T-helper 1 cell treated with Interleukin-12 subunit alpha and Interleukin-12 subunit beta and Interleukin-4 antibody, amounts not matched to agents 30 ng/mL and 1 ng/mL, for 36 hours (primary cell): Measurements from ENCODE around the gene ATF6. TPM values are rescaled to one million over a fixed set of nuclear protein-coding genes. Genes with fewer than 3 reads are reported as not detected.
"Not testable (repeated sequence)": the region's sequence is repeated elsewhere in the genome, so short reads cannot be mapped to it uniquely, and the experiment has no call there.

Experiments
- intact Hi-C: fragments of 100-400 bp; cut with micrococcal nuclease; formaldehyde crosslinking; loops from one replicate; pipeline ENCODE4 v1.15.1; 2024
- total RNA-seq: library from RNA; stranded (reverse); gene quantifications from 2 replicates; pipeline ENCODE4 v1.2.3, GENCODE V29; 2022

ATF6 gene
- total RNA-seq, 1 donor from 2014 or later: 21.2 TPM

DNA sequence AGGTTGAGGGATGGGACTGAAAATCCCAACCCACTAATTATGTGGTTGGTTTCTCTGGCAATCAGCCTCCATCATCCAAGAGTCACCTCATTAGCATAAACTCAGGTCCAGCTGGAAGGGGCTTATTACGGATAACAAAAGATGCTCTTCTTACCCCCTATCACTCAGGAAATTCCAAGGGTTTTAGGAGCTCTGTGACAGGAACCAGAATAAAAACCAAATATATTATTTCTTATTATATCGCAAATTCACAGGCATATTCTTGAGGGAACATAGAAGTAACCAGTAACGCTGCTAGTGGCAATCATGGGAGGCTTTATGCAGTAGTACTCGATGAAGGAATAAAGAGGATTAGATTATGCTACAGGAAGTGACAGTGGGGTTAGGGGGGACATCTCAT is 59.7 kb downstream of the ATF6 start:
- intact Hi-C loops: no loop called here

- intact Hi-C loops: no loop called here
Observed at GRCh38 chr1:161826478-161826877, 60.4 kb downstream of the ATF6 start.

DNA sequence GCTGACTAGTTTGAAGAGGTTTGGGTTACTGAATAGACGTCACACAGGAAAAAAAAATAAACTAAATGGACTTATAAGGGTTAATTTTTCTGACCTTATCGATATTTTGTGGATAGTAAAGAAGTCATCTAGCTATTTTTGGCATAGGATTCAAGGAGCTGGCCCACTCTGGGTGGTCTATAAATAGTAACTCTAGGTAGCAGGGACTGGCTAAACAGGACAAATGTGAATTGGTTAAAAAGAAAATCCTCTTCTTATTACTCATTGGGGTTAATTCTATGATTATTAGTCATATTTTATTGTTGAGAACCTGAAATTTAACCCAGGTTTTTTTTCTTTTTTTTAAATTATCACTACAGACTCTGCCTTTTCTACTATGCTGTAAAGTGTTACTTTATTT is 61.7 kb downstream of the ATF6 start:
- intact Hi-C loops: no loop called here

- intact Hi-C loops: not testable (repeated sequence)
Observed at GRCh38 chr1:161832299-161832907, 66.3 kb downstream of the ATF6 start.

- intact Hi-C loops: no loop called here
Observed at GRCh38 chr1:161834967-161835550, 68.9 kb downstream of the ATF6 start.

GRCh38 chr1:161836018-161836417 is 69.9 kb downstream of the ATF6 start:
- intact Hi-C loops: no loop called here

DNA sequence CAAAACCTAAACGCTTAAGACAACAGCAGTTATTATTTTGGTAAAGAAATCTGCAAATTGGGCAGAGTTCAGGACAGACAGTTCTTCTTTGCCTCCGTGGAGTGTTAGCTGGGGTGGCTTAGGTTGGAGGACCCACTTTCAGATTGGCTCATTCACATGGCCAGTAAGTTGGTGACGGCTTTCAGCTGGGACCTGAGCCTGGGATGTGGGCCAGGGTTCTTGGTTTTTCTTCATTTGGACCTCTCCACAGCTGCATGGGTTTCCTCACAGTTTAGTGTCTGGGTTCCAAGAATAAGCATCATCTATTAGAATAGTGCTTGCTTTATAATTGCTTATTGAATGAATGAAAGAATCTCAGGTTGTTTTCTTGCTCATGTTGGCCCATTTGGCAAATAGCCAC is 72.2 kb downstream of the ATF6 start:
- intact Hi-C loops: no loop called here

DNA sequence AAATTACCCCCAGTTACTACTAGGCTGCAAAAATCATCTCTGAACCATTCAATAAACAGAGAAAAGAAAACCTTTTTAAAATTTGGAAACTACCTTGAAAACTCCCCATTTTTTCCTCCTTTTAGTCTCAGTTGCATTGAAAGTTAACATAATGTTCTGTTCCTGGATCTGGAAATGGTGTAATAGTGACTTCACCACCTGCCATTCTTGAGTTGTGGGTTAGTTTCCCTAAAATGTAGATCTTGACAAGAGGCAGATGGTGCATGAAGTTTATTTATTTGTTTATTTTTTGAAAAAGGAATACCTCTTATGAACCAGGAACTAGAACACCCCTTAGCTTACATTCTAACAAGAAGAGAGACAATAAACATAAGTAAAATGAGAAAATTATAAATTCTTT is 72.8 kb downstream of the ATF6 start:
- intact Hi-C loops: no loop called here

- intact Hi-C loops: no loop called here
Observed at GRCh38 chr1:161839591-161839990, 73.5 kb downstream of the ATF6 start.

DNA sequence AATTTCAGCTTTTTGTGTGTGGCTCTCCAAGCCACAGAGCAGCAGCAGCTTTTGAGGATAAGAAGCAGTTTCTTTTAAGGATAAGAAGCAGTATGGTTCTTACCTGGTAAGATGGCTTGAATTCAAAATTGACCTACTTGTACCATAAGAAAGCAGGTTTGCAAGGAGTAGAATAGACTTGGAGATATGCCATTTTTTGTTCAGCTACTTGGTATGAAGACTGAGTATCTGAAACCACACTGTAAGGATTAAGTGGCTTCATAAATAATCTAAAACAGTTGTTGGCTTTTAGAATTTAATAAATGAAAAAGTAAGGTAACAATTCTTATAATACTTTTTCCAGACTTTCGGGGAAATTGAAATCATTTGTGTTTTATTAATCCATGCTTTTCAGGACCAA is 74.2 kb downstream of the ATF6 start:
- intact Hi-C loops: no loop called here

GRCh38 chr1:161843156-161843555 is 77.0 kb downstream of the ATF6 start:
- intact Hi-C loops: no loop called here

- intact Hi-C loops: no loop called here
Observed at GRCh38 chr1:161844696-161845095, 78.6 kb downstream of the ATF6 start.

GRCh38 chr1:161848676-161849075 is 82.6 kb downstream of the ATF6 start:
- intact Hi-C loops: no loop called here

- intact Hi-C loops: no loop called here
Observed at GRCh38 chr1:161849518-161849917, 83.4 kb downstream of the ATF6 start.

DNA sequence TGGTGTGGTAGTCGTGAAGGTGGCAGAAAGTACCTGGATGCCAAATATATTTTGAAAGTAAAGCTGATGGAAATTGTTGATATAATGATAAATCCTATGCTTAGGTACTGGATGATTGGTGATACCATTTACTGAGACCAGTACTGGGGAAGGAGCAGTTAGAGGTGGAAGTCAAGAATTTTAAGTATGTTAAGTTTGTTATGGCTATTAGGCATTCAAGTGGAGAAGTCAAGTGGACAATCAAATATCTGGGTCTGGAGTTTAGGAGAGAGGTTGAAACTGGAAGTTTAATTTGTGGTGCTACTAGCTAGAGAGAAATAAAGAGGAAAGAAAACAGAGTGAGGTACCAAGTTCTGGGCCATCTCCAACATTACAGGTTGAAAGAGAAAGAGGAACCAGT is 89.1 kb downstream of the ATF6 start:
- intact Hi-C loops: no loop called here

DNA sequence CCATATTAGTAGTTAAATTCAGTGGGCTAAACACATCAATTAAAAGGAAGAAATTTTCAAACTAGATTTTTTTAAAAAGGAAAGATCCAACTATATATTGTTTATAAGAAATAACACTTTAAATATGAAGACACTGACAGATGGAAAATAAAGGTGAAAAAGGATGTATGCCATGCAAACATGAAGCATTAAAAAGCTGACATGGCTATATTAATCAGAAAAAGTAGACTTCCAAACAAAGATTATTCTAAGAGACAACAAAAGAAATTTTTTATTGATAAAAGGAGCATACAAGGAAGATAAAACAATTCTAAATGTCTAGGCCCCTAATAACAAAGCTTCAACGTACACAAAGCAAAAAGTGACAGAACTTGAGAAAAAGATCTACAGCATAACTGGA is 92.2 kb downstream of the ATF6 start:
- intact Hi-C loops: no loop called here

- intact Hi-C loops: loop anchor here (5.0 kb wide), 1 partner anchor 159 kb away; the partner anchor contains the start of gene OLFML2B
Observed at GRCh38 chr1:161863549-161863948, 97.4 kb downstream of the ATF6 start.

DNA sequence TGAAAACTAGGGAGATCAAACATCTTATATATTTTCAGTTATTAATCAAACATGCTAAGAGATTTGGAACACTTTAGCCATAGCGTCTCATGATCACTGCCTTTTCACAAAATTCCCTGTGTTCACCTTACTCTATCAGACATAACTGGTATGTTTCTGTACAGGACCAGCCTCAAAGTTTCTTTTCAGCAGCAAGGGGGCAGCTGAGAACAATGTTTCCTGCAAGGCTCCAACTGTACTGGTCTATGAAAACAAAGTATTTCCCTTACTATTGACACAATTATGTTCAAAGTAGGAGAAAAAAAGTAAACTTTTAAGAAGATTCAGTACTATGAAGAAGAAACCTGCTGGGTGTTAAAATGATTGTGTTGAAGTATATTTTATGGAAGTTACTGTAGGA is 98.5 kb downstream of the ATF6 start:
- intact Hi-C loops: loop anchor here (2.0 to 5.0 kb wide), 2 partner anchors 158 to 172 kb away; partner anchors contain the start of gene OLFML2B

DNA sequence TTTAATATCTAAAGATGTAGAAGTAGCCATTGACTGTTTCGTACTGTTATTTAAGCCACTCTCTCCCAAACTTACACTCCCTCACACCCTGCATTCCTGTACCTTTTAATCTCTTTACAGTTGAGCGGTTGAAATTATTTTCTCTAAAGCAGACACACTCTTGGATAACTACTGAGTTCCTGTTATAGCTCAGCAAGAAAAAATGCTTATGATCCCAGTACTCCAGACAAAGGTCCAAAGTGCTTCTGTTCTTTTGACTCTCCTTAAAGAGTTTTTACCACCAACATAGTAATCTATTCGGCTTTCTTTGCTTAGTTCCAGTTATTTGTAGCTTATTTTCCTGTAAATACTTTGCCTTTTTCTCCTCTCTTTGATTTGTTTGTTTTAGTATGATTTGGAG is 100.1 kb downstream of the ATF6 start:
- intact Hi-C loops: no loop called here

GRCh38 chr1:161868832-161869231 is 102.7 kb downstream of the ATF6 start:
- intact Hi-C loops: no loop called here

DNA sequence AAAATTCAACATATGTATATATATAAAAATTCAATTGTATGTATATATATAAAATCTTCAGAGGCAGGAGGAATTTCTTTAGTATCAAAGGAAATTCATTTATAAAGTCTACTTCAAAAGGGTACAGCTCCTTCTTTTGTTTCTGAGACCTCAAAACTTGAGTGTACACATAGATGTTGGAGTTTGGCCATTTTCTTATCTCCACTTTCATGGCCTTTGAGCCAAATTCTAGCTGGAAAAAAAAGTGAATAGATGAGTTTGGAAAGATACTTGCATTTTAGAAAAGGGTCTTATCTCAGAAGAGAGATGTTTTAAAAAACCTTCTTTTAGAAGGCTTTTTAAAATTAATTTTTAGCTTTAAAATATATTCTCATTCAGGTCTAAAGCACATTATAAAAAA is 103.2 kb downstream of the ATF6 start:
- intact Hi-C loops: no loop called here

GRCh38 chr1:161872506-161872905 is 106.4 kb downstream of the ATF6 start:
- intact Hi-C loops: no loop called here

- intact Hi-C loops: no loop called here
Observed at GRCh38 chr1:161879261-161879660, 113.1 kb downstream of the ATF6 start.
